ENCODE results near the gene SPTBN4.
A peak's percentile ranks its signal among the peaks of the same experiment; 100 is the strongest.

SPTBN4 gene

DNA sequence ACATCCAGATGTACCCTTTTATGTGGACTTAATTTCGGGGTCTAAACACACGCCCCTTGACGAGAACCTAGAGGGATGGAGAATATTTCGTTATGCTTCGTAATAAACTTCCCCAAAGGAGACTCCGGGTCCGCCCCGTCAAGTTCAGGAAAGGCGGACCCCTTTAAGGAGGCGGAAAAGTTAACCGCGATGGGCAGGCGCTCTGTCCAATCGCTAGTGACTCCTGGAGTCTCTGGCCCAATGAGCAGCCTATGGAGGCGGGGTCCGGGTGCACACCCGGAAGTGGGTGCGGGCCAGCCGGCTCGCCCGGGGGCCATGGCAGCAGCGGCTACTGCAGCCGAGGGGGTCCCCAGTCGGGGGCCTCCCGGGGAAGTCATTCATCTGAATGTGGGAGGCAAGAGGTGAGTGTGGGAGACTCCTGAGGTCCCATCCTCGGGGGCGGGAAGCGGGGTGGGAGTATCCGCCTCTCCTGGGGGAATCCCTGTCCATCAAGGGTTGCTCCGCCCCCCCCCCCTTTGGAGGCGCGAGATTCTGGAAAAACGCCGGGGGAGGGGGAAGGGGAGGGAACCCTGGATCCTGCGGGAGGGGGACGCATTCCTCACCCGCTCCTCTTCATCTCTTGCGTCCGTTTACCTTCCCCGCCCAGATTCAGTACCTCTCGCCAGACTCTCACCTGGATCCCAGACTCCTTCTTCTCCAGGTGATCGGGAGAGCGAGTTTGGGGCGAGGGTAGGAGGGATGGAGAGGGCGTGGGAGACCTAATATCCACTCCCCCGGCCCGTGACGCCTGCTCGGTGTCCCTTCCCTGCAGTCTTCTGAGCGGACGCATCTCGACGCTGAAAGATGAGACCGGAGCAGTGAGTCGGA lies 110.0 kb downstream of the SPTBN4 start, which contains the start of gene SHKBP1 (continued):
- peak; percentile 86 for TF ChIP-seq ZNF341 (tag by site-specific recombination; IDR thresholded peaks at IDR 0.05; ENCODE audit: low read depth)
- no peak; the same call in 1 of the 2 replicates for TF ChIP-seq ZNF2 (tag by site-specific recombination; IDR thresholded peaks at IDR 0.05)
- TF ChIP-seq, protein P1, sequence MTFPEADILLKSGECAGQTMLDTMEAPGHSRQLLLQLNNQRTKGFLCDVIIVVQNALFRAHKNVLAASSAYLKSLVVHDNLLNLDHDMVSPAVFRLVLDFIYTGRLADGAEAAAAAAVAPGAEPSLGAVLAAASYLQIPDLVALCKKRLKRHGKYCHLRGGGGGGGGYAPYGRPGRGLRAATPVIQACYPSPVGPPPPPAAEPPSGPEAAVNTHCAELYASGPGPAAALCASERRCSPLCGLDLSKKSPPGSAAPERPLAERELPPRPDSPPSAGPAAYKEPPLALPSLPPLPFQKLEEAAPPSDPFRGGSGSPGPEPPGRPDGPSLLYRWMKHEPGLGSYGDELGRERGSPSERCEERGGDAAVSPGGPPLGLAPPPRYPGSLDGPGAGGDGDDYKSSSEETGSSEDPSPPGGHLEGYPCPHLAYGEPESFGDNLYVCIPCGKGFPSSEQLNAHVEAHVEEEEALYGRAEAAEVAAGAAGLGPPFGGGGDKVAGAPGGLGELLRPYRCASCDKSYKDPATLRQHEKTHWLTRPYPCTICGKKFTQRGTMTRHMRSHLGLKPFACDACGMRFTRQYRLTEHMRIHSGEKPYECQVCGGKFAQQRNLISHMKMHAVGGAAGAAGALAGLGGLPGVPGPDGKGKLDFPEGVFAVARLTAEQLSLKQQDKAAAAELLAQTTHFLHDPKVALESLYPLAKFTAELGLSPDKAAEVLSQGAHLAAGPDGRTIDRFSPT (tag by site-specific recombination; IDR thresholded peaks at IDR 0.05): 0 out of 2 replicates have a peak, but pooled peaks have one; percentile 9
- peak; percentile 92; the same call in 1 of the 2 replicates for TF ChIP-seq ZXDB (tag by site-specific recombination; IDR thresholded peaks at IDR 0.05)
- 0 out of 2 replicates have a peak, but pooled peaks have one; percentile 44 for TF ChIP-seq ZNF449 (tag by site-specific recombination; IDR thresholded peaks at IDR 0.05)
- peak; percentile 99 for TF ChIP-seq IKZF3 (tag by site-specific recombination; IDR thresholded peaks at IDR 0.05)
- TF ChIP-seq GFI1B (tag by site-specific recombination; IDR thresholded peaks at IDR 0.05): no peak
- TF ChIP-seq ZBTB21 (tag by site-specific recombination; IDR thresholded peaks at IDR 0.05): peak; percentile 67
- TF ChIP-seq, protein P2, sequence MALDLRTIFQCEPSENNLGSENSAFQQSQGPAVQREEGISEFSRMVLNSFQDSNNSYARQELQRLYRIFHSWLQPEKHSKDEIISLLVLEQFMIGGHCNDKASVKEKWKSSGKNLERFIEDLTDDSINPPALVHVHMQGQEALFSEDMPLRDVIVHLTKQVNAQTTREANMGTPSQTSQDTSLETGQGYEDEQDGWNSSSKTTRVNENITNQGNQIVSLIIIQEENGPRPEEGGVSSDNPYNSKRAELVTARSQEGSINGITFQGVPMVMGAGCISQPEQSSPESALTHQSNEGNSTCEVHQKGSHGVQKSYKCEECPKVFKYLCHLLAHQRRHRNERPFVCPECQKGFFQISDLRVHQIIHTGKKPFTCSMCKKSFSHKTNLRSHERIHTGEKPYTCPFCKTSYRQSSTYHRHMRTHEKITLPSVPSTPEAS (tag by site-specific recombination; IDR thresholded peaks at IDR 0.05): peak; percentile 62
- peak; percentile 61 for TF ChIP-seq KLF1 (tag by site-specific recombination; IDR thresholded peaks at IDR 0.05)
- peak; percentile 39; the same call in 1 of the 2 replicates for TF ChIP-seq BCL11B (tag by site-specific recombination; IDR thresholded peaks at IDR 0.05; ENCODE audit: low read depth)
- peak; percentile 99 for TF ChIP-seq PATZ1 (tag by site-specific recombination; IDR thresholded peaks at IDR 0.05)
- TF ChIP-seq, protein P3, sequence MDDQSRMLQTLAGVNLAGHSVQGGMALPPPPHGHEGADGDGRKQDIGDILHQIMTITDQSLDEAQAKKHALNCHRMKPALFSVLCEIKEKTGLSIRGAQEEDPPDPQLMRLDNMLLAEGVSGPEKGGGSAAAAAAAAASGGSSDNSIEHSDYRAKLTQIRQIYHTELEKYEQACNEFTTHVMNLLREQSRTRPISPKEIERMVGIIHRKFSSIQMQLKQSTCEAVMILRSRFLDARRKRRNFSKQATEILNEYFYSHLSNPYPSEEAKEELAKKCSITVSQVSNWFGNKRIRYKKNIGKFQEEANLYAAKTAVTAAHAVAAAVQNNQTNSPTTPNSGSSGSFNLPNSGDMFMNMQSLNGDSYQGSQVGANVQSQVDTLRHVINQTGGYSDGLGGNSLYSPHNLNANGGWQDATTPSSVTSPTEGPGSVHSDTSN (CRISPR knock-in tag; IDR thresholded peaks at IDR 0.05): peak; percentile 98
- TF ChIP-seq ZNF394 (tag by site-specific recombination; IDR thresholded peaks at IDR 0.05; ENCODE audit: borderline replicate concordance): peak; percentile 80
- peak; percentile 76 for TF ChIP-seq ZIC2 (tag by site-specific recombination; IDR thresholded peaks at IDR 0.05)
- TF ChIP-seq ELK4 (IDR thresholded peaks at IDR 0.05; ENCODE audit: borderline replicate concordance, low read depth, low read length): peak; percentile 86; the same call in 1 of the 2 replicates
- peak; percentile 91 for TF ChIP-seq ZBTB17 (tag by site-specific recombination; IDR thresholded peaks at IDR 0.05)
- peak; percentile 79 for TF ChIP-seq SP7 (tag by site-specific recombination; IDR thresholded peaks at IDR 0.05)
- TF ChIP-seq ZNF423 (tag by site-specific recombination; IDR thresholded peaks at IDR 0.05): peak; percentile 76
- no peak for TF ChIP-seq MYNN (tag by site-specific recombination; IDR thresholded peaks at IDR 0.05; ENCODE audit: borderline replicate concordance)
- peak; percentile 97 for TF ChIP-seq ZNF561 (tag by site-specific recombination; IDR thresholded peaks at IDR 0.05; ENCODE audit: borderline replicate concordance)
- TF ChIP-seq ZNF362 (tag by site-specific recombination; IDR thresholded peaks at IDR 0.05): peak; percentile 72; the same call in 1 of the 2 replicates
- peak; percentile 29 for TF ChIP-seq ZBTB48 (tag by site-specific recombination; IDR thresholded peaks at IDR 0.05)
- TF ChIP-seq, protein P4, sequence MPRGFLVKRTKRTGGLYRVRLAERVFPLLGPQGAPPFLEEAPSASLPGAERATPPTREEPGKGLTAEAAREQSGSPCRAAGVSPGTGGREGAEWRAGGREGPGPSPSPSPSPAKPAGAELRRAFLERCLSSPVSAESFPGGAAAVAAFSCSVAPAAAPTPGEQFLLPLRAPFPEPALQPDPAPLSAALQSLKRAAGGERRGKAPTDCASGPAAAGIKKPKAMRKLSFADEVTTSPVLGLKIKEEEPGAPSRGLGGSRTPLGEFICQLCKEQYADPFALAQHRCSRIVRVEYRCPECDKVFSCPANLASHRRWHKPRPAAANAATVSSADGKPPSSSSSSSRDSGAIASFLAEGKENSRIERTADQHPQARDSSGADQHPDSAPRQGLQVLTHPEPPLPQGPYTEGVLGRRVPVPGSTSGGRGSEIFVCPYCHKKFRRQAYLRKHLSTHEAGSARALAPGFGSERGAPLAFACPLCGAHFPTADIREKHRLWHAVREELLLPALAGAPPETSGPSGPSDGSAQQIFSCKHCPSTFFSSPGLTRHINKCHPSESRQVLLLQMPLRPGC (tag by site-specific recombination; IDR thresholded peaks at IDR 0.05): peak; percentile 60; the same call in 1 of the 2 replicates
- TF ChIP-seq ZNF843 (tag by site-specific recombination; IDR thresholded peaks at IDR 0.05): peak; percentile 43; the same call in 1 of the 2 replicates
- TF ChIP-seq WT1 (tag by site-specific recombination; IDR thresholded peaks at IDR 0.05): peak; percentile 79

Measured in HEK293 (cell line).